Prostate gland (tissue), 2 donors: ENCODE measurements around the gene TNFAIP2.

Experiments used
- POLR2AphosphoS5 ChIP-seq: sonication (generic); formaldehyde crosslinking; IDR thresholded peaks from one replicate; pipeline ENCODE4 v1.6.1; 2017; ENCODE audit warnings: antibody characterized with exemption
- TF ChIP-seq, protein P1 (sequence below), 4 experiments: fragments of 200-600 bp in 2 of 4; fragments of 450-650 bp in 2 of 4; sonication (generic) in 2 of 4; IDR thresholded peaks; 1 replicate in 3 of 4; 2 replicates in 1 of 4; pipeline ENCODE4 v1.5.1; 2016 to 2019; ENCODE audit warnings: antibody characterized with exemption in 4 of 4, mild to moderate bottlenecking in 2 of 4, moderate library complexity in 2 of 4

DNA sequence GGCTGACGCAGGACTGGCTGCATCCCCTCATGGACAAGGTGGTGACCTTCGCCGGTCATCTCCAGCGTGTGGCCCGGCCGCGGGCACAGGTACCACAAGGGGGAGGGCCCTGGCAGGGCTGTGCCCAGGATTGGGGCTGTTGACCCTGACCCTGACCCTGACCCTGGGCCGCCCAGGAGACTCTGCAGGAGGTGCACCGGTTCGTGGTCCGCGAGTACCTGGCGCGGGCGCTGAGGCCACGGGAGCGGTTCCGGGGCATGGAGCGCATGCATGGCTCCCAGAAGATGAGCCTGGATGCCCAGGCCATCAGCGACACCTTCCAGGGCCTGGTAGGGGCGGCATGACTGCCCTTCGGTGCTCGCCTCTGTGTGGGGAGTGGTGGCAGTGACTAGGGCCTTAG, 15.8 kb upstream of the TNFAIP2 start:
- TF ChIP-seq, protein P1, sequence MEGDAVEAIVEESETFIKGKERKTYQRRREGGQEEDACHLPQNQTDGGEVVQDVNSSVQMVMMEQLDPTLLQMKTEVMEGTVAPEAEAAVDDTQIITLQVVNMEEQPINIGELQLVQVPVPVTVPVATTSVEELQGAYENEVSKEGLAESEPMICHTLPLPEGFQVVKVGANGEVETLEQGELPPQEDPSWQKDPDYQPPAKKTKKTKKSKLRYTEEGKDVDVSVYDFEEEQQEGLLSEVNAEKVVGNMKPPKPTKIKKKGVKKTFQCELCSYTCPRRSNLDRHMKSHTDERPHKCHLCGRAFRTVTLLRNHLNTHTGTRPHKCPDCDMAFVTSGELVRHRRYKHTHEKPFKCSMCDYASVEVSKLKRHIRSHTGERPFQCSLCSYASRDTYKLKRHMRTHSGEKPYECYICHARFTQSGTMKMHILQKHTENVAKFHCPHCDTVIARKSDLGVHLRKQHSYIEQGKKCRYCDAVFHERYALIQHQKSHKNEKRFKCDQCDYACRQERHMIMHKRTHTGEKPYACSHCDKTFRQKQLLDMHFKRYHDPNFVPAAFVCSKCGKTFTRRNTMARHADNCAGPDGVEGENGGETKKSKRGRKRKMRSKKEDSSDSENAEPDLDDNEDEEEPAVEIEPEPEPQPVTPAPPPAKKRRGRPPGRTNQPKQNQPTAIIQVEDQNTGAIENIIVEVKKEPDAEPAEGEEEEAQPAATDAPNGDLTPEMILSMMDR (IDR thresholded peaks at IDR 0.05): no peak
- no peak for TF ChIP-seq POLR2AphosphoS5
